GM18502 (cell line): ENCODE measurements around the gene ABCB1.
A peak's percentile ranks its signal among the peaks of the same experiment; 100 is the strongest.
"Not testable (repeated sequence)": the region's sequence is repeated elsewhere in the genome, so short reads cannot be mapped to it uniquely, and the experiment has no call there.

Experiments used
- ATAC-seq: cut with Tn5 transposase; IDR thresholded peaks from one replicate; pipeline ENCODE4 v1.9.1; 2021; ENCODE audit warnings: mild to moderate bottlenecking; ENCODE audit not compliant: unreplicated experiment, poor library complexity

The ABCB1 gene

DNA sequence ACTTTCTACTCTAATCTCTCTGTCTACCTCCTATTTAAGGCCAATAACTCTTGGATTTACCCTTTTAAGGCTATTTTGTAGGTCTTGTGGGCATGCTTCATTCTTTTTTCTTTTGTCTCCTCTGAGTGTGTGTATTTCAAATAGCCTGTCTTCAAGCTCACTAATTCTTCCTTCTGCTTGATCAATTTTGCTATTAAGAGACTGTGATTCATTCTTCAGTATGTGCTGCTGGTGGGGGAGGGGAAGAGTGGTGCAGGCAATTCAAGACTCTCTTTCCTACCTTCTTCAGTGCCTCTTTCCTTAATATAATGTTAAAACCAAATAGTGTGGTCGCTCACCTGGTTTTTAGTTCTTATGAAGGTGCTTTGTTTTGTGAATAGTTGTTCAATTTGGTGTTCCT, 20.0 kb downstream of the ABCB1 start:
- ATAC-seq: no peak

DNA sequence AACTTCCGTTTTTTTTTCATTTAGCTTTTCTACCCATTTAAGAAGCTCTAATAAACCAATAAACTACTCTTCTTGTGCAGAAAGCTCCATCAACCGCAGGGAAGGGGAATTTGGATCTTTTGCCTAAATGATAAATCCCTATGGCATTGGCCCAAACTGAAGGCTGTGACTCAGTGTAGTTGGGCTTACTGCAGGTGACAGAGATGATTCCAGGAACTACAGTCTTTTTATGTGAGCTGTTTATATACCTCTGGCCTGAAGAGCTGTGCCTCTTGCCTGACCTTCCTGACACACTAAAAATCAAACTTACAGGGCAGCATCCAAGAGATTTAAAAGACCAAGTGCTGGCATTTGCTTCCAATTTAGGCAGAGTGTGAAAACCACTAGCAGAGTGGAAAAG, 25.2 kb downstream of the ABCB1 start:
- ATAC-seq: no peak

DNA sequence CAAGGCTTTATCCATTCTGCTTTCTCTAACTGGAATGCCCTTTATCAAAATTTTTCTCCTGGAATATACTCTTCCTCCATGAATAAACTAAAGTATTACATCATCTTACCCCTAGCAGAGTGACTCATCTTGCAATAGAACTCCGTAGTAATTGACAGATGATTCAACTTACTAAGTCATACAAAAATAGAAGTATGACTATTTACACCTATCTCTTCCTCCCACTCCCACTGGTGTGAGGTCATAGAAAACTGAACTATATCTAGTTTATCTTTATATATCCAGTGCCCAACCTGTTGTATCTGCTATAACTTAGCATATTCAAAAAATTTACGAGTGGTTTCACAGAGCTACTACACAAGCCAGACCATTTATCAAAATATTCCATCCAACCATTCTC, 26.1 kb downstream of the ABCB1 start:
- ATAC-seq: no peak

DNA sequence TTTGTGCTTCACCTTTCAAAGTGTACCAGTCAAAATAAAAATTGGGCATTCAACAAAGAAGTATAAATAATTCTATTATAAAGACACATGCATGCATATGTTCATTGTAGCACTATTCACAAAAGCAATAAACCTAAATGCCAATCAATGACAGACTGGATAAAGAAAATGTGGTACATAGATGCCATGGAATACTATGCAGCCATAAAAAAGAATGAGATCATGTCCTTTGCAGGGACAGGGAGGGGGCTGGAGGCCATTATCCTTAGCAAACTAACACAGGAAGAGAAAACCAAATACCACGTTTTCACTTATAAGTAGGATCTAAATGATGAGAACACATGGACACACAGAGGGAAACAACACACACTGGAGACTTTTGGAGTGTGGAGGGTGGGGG, 28.2 kb downstream of the ABCB1 start:
- not testable (repeated sequence) for ATAC-seq

DNA sequence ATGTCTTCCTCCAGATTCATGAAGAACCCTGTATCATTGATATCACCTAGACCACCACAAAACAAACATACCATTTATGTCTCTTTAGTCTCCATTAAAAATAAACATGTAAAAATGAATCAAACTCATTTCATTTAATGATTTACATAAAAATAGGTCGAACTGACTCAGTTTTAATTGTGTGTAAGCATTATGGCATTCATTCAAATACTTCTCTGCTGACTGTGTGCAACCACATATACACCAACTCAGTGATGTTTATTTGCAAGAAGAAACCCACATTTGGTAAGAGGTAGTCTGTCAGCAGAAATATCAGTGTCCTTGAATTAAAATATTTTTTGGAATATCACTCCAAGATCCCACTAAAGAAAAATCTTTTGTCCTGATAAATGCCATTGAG, 30.5 kb downstream of the ABCB1 start:
- no peak for ATAC-seq

DNA sequence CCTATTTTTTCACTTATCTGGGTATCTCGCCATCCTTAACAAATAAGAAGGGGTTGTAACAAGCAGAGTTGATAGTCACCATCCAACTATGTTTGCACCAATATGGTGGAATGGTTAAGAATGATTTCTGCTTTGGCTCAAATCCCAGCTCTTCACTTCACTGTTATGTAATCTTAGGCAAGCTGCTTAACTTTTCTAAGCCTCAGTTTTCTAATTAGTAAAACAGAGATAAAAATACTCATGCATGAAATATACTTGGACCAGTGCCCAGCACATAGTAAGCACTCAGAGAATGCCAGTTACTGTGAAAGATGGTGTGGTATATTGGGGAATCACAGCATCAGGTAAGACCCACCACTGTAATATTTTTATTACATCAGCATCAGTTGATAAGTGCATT, 33.6 kb downstream of the ABCB1 start:
- ATAC-seq: no peak

DNA sequence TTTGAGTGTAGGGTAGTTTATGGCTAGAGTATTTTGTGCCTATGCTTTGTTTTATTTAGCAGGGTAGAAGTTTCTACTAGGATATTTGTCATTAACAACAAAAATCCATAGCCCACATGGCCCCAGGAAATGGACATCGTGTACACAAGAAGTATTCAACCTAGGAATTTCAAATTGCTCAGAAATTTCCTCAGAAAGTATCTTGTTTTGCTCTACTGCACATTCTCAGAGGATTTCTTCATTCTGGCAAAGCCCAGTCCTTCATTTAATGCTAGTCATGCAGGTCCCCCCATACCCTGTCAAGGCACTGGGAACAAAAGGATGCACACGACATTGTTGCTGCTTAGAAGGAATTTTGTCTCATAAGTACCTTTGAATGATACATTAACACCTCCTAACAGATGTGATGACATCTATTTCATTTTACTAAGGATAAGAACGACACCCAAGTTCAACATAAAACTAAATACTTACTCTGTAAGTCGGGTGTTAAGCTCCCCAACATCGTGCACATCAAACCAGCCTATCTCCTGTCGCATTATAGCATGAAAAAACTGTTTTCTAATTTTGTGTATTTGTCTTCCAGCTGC, 34.3 kb downstream of the ABCB1 start:
- ATAC-seq: no peak

DNA sequence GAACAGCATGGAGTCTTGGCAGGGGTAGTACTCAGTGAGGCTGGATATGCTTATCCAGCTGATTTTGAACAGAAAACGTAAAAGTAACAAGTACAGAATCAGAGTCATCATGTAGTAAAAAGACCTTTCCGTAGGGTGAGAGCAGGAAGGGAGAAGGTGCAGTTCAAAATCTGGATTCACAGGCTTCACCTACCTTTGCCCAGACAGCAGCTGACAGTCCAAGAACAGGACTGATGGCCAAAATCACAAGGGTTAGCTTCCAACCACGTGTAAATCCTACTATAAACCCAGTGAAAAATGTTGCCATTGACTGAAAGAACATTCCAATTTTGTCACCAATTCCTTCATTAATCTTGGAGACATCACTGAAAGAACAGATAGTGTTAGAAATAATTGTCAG, 34.8 kb downstream of the ABCB1 start:
- no peak for ATAC-seq

DNA sequence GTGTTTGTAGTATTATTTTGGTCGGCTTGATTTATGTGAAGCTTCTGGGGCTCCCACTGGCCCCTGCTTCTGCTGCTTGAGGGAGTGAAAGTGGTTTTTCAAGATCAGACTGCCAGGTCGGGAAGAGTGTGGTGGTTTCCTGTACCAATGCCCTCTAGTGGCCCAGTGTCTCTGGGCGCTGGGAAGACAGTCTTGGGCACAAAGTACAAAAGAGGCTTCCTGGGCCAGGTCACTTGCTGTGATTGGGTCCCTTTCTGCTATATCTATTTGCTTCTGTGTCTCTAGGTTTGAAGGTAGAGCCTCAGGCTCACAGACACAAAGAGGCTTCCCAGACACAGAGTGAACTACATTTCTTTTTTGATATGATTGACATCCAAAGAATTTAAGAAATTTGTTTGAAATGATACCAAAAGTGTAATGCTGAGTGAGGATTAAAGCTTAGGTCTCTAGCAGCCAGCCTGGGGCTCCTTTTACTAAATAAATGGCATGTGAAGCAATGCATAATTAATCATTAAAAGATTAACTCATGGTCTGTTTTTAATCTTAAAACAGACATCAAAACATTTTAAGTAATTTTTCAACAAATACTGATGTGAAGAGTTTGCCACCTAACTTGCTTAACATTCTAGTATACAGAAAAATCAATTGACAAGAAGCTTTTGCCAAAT, 36.3 kb downstream of the ABCB1 start:
- peak; percentile 93 for ATAC-seq

DNA sequence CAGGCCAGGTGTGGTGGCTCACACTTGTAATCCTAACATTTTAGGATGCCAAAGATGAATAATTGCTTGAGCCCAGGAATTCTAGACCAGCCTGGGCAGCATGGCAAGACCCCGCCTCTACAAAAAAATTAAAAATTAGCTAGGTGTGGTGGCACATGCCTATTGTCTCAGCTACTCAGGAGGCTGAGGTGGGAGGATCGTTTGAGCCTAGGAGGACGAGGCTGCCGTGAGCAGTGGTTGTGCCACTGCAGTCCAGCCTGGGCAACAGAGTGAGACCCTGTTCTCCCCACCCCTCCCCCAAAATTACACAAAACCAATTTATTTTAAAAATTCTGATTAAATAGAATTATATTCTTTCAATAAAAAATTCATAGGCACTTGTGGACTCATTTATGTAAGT, 39.0 kb downstream of the ABCB1 start:
- ATAC-seq: no peak

DNA sequence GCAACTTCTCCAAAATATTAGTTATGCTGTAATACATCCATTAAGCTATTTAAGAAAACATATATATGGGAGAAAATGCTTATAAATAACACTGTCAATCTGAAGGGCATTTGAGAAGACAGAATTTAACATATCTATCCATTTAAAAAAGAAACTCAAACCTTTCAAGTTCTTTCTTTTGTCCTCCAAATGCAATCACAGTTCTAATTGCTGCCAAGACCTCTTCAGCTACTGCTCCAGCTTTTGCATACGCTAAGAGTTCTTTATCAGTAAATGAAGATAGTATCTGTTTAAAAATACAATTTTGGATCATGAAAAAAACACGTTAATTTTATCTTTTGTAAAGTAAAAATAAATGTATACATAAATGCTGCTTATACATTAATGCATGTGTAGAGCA, 39.6 kb downstream of the ABCB1 start:
- no peak for ATAC-seq

DNA sequence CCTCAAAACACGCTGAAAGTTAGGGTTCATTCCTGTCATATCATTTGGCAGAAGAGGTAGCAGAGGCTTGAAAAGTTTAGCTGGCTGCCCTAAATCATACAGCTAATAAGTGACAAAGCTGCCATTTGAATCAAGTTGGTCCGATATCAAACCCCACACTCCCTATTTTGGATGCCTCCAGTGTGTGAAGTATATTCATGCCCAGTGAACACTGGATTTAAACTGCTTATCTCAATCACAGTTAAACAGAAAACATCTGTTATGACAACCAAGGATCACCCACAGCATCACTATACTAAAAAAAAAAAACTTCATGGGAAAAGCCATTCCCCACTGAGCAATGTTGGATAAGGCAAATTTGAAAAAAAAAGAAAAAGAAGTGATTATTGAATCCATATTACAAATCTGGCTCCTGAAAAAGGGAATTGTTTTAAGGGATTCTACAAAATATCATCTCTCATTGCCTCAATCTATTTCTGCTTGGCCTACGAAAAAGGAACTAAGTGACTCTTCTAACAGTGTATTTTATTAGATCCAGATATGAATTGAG, 48.3 kb downstream of the ABCB1 start:
- no peak for ATAC-seq

DNA sequence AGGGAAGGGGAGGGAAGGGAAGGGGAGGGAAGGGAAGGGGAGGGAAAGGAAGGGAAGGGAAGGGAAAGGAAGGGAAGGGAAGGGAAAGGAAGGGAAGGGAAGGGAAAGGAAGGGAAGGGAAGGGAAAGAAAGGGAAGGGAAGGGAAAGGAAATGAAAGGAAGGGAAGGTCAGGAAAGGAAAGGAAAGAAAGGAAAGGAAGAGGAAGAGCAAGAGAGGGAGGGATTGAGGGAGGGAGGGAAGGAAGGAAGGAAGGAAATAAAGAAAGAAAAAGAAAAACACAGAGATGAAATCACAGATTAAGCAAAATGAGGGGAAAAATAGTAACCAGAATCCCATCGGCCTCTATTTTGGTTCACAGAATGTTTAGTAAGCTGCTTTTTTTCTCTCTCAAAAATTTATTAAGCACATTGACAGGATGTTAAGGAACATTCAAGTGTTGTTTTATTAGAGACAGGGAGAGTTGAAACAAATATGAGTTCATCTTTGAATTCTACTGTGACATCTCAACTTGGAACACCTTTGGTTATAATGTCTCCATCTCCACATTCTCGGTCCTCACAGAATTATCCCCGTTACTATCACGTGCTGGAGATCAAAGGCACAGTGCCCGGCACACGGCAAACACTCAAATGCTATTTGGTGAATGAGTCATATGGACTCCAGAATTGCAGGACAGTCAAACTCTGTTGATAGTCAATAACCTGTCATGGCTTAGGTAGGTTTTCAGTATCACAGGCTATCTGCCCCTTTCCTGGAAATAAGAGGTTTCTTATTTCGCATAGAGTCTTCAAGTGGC, 52.4 kb downstream of the ABCB1 start:
- ATAC-seq: no peak

DNA sequence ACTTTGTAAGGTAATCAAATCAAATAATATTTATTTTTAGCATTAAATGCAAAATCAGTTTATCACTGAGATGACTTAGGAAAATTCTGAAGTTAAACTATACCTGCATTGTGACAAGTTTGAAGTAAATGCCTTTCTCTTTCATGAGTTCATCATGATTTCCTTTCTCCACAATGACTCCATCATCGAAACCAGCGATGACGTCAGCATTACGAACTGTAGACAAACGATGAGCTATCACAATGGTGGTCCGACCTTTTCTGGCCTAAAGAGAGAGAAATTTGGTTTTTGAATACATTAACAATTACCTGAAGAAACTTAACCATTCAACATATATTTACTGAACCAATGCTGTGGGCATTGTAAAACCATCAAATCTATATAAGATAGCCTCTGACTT, 54.9 kb downstream of the ABCB1 start:
- no peak for ATAC-seq

DNA sequence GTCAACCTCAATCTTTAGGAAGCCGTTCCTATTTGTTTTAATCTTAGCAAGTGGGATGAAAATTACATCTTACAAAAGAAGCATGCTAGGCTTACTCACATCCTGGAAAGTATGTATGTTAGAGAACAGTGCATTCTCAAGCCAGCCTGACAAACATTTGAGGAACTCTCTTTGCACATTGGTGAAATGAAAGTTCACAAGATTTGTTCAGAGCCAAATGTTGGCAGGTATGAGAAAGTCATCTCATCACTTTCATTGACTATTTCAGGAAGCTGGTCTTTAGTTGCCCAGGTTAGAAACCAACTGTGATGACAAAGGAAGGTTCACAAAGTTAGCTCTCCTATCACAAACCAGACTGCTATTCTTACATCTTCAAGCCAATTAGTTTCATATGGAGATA, 57.1 kb downstream of the ABCB1 start:
- peak; percentile 67 for ATAC-seq

DNA sequence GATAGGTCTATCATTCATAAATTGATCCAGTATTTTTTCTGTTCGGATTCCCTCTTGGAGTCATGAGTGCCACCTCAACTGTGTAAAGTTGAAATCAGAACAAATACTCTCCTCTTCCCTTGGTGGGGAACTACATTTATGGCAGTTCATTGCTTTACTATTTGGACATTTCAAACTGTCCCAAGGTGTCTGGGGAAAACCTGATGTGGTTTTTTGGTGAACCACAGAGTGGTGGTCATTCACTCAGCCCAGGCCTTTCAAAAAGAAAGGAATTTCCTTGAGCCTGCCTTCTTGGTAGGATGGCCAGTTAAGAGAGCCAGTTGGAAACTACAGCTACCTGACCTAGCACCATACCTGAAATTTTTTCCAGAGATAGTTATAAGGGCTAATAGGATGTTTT, 59.0 kb downstream of the ABCB1 start:
- ATAC-seq: no peak

DNA sequence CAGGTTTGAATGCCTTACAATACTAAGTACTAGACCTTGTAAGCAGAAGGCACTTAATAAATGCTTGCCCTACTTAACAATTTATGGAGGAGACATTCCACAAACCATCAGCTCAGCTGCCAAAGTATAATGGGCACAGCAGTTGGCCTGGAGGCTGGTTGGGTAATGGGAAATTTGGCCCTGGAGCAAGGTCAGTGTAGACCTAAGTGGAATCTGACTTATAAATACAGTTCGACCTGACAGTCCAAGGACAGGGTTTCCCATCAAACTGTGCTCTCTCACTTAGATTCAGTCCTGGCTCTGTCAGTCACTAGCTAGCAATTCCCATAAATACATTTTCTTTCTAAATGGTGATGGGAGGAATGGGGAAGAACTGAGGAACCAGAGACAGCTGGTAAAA, 62.6 kb downstream of the ABCB1 start:
- no peak for ATAC-seq

DNA sequence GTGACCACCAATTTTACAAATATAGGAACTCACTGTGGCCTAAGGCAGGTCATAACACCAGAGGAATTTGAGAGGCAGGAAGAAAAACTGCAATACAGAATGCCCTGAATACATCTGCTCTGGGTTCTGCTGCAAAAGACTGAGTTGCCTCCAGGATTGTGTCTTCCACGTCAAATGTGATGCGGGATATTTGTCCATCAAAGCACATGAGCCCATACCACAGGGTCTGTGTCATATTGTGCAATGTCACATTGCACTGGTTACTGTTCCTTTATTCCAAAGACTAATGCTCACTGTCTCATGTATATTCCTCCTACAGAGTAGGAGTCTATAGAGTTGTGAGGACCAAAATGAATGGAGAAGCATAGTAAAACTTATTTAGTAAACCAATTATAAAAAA, 66.6 kb downstream of the ABCB1 start:
- no peak for ATAC-seq

DNA sequence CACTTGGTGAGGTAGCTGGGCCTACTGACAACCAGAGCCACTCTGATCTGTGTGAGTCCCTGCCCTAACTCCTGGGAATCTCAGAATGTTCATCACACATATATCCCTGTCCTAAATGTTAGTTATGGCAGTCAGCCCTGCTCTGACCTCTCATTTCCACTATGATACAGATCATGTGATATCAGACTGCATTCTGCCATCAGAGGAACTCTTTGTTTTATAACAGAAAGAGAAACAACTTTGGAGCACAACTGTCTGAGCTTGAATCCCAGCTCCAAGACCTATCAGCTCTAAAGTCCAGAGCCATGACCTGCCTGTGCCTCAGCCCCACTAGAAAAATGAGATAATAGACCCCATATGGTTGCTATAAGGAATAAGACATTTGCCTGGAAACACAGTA, 70.6 kb downstream of the ABCB1 start:
- ATAC-seq: no peak

DNA sequence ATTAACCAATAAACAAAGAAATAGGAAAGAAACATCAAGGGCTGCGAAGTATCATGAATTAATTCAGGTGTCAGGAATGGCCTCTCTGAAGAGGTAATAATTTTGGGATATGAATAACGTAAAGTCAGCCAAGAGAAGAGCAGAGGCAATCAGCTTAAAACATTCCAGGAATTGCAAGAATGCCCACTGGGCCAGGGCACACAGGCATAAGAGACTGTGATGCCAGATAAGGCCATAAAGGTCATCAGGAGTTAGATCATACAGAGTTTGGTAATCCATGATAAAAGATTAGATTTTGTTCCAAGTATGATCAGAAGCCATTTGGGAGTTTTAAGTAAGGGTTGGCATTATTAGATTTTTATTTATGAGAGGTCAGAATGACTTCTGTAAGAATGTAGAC, 72.0 kb downstream of the ABCB1 start:
- no peak for ATAC-seq

DNA sequence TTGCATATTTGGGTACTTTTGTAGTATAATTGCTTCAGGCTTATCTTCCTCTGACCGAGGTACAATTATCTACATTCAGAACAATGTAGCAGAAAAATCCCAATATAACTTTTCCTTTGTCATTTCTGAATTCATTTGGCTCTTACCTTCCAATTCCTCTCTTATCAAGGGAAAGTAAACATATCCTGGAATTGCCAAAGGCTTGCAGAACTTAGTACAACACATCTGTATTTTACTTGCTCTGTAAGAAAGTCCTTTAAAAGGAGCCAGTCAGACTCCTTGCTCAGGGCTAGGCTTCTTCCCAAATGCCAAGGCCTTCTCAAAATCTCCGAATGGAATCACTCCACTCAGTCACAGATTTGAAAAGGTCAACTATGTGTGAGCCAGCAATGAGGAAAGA, 81.9 kb downstream of the ABCB1 start:
- ATAC-seq: no peak
